Endodermal cell (in vitro differentiated cells): ENCODE results near the gene CFHR3. TPM values are rescaled to one million over a fixed set of nuclear protein-coding genes. Genes with fewer than 3 reads are reported as not detected.
"Not testable (repeated sequence)": the region's sequence is repeated elsewhere in the genome, so short reads cannot be mapped to it uniquely, and the experiment has no call there.

Experiments
- DNase-seq: peaks from one replicate; pipeline ENCODE4 v3.0.0-alpha.2; 2017
- H3K27ac ChIP-seq: 2 replicates; pipeline ENCODE4 v1.5.1; 2013; ENCODE audit warnings: mild to moderate bottlenecking, low read depth, low read length, moderate library complexity
- H3K27me3 ChIP-seq: 2 replicates; pipeline ENCODE4 v1.6.1; 2013; ENCODE audit warnings: mild to moderate bottlenecking, low read length, moderate library complexity; ENCODE audit not compliant: insufficient read depth, control insufficient read depth, poor library complexity, severe bottlenecking
- H3K36me3 ChIP-seq: 2 replicates; pipeline ENCODE4 v1.7.0; 2013; ENCODE audit warnings: mild to moderate bottlenecking, low read length, moderate library complexity; ENCODE audit not compliant: control insufficient read depth, insufficient read depth
- H3K4me1 ChIP-seq: one replicate; pipeline ENCODE4 v1.7.0; 2013; ENCODE audit warnings: low read length; ENCODE audit not compliant: control insufficient read depth, insufficient read depth
- H3K4me3 ChIP-seq: 2 replicates; pipeline ENCODE4 v1.5.1; 2013; ENCODE audit warnings: mild to moderate bottlenecking, low read length, moderate library complexity
- H3K9ac ChIP-seq: 2 replicates; pipeline ENCODE4 v1.6.1; 2013; ENCODE audit warnings: mild to moderate bottlenecking, low read length, moderate library complexity; ENCODE audit not compliant: poor library complexity, severe bottlenecking; ENCODE audit errors: extremely low read depth
- H3K9me3 ChIP-seq: 2 replicates; pipeline ENCODE4 v1.6.1; 2013; ENCODE audit warnings: mild to moderate bottlenecking, low read length, moderate library complexity; ENCODE audit not compliant: control insufficient read depth
- H3K27ac Mint-ChIP-seq: 2 replicates; pipeline ENCODE4 v1.8.0; 2020; ENCODE audit warnings: mixed read lengths
- H3K27me3 Mint-ChIP-seq: 2 replicates; pipeline ENCODE4 v1.8.0; 2021; ENCODE audit warnings: mild to moderate bottlenecking, mixed read lengths; ENCODE audit not compliant: insufficient read depth
- H3K36me3 Mint-ChIP-seq: 2 replicates; pipeline ENCODE4 v1.8.0; 2020; ENCODE audit warnings: low read depth, mixed read lengths
- H3K4me1 Mint-ChIP-seq: 2 replicates; pipeline ENCODE4 v1.8.0; 2020; ENCODE audit warnings: mixed read lengths
- H3K4me3 Mint-ChIP-seq: 2 replicates; pipeline ENCODE4 v1.8.0; 2020; ENCODE audit warnings: mild to moderate bottlenecking, moderate library complexity, mixed read lengths
- H3K9me3 Mint-ChIP-seq: 2 replicates; pipeline ENCODE4 v1.8.0; 2020; ENCODE audit warnings: mild to moderate bottlenecking, mixed read lengths
- WGBS, 2 experiments: methylation state at CpG; one replicate each; pipeline versions ENCODE4 v1.1.5 to v1.1.7; 2013; ENCODE audit warnings: missing lambda C conversion rate in 2 of 2, mixed read lengths in 1 of 2; ENCODE audit not compliant: insufficient coverage in 1 of 2, insufficient read length in 1 of 2; 5-methylcytosine and 5-hydroxymethylcytosine counted together
- total RNA-seq, 2 donors: library from RNA; stranded (reverse); fragmentation: NEBNext Ultra II Directional in 1 of 2; extraction: Animal tissue kit (Norgen Biotek cat#: 25700) in 1 of 2; gene quantifications; 2 replicates in 1 of 2; 3 replicates in 1 of 2; pipeline ENCODE4 v1.2.1, GENCODE V29; 2021
- TF ChIP-seq, protein P1 (sequence below): fragments of 200-600 bp; sonication (generic); conservative IDR thresholded peaks from 2 replicates; pipeline ENCODE4 v1.5.0; 2021; ENCODE audit warnings: antibody characterized with exemption, mild to moderate bottlenecking

CFHR3 gene
- total RNA-seq, 2 donors from 2014 or later, result 1.0 TPM; not detected in 1

DNA sequence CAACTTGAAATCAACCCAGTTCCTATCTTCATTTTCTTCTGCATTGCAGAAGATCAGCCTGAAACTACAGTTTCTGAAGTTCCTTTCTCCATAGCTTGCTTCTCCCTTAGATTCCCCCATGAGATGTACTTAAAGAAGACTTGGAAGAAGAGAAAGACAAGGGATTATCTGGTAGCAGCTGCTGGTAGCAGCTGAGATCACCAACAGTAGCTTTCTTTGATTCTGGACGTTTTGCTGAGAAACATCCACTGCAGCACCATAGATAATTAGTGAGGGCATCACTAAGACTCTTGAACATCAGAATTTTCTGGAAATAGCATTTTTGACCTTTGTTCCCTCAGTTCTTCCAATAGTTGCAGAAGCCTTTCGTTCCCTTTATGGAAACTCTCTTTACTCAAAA lies 465 bp upstream of the CFHR3 start:
- no peak overlapping the region for H3K27ac ChIP-seq
- H3K27me3 Mint-ChIP-seq, result no peaks in the 10 kb centered on the region
- no peak overlapping the region for H3K27ac Mint-ChIP-seq
- H3K27me3 ChIP-seq, result no peaks in the 10 kb centered on the region
- H3K4me1 Mint-ChIP-seq, result no peaks in the 10 kb centered on the region
- H3K4me3 Mint-ChIP-seq, result no peak overlapping the region
- 78% methylated on average over 1 to 2 of the region's 2 CpGs for WGBS, 2 experiments
- TF ChIP-seq, protein P1, sequence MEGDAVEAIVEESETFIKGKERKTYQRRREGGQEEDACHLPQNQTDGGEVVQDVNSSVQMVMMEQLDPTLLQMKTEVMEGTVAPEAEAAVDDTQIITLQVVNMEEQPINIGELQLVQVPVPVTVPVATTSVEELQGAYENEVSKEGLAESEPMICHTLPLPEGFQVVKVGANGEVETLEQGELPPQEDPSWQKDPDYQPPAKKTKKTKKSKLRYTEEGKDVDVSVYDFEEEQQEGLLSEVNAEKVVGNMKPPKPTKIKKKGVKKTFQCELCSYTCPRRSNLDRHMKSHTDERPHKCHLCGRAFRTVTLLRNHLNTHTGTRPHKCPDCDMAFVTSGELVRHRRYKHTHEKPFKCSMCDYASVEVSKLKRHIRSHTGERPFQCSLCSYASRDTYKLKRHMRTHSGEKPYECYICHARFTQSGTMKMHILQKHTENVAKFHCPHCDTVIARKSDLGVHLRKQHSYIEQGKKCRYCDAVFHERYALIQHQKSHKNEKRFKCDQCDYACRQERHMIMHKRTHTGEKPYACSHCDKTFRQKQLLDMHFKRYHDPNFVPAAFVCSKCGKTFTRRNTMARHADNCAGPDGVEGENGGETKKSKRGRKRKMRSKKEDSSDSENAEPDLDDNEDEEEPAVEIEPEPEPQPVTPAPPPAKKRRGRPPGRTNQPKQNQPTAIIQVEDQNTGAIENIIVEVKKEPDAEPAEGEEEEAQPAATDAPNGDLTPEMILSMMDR, result no peak
- H3K36me3 Mint-ChIP-seq, result no peaks in the 10 kb centered on the region
- no peak for DNase-seq
- H3K9ac ChIP-seq, result no peak overlapping the region
- H3K36me3 ChIP-seq, result no peaks in the 10 kb centered on the region
- no peaks in the 10 kb centered on the region for H3K9me3 Mint-ChIP-seq
- no peak overlapping the region for H3K4me3 ChIP-seq
- H3K4me1 ChIP-seq, result no peaks in the 10 kb centered on the region
- no peaks in the 10 kb centered on the region for H3K9me3 ChIP-seq

DNA sequence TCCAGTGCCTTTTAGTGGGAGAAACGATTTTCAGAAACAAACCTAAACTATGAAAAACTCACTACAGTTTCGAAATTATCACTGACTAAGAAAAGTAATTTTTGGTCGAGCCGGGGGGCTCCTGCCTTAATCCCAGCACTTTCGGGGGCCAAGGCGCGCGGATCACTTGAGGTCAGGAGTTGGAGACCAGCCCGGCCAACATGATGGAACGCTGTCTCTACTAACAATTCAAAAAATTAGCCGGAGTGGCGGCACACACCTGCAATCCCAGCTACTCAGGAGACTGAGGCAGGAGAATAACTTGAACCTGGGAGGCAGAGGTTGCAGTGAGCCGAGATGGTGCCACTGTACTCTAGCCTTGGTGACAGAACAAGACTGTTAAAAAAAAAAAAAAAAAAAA lies 3.0 kb downstream of the CFHR3 start:
- no peak overlapping the region for H3K27ac Mint-ChIP-seq

DNA sequence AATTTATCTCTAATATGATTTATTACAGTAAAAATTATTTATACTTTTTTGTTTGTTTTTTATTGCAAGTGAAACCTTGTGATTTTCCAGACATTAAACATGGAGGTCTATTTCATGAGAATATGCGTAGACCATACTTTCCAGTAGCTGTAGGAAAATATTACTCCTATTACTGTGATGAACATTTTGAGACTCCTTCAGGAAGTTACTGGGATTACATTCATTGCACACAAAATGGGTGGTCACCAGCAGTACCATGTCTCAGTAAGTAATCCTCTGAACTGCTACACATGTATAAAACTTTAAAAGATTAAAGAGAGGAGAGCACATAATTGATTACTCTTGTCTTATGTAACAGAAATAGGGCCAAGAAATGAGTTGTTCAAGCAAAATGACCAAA lies 4.5 kb downstream of the CFHR3 start:
- no peak overlapping the region for H3K27ac Mint-ChIP-seq
- H3K4me1 Mint-ChIP-seq, result no peaks in the 10 kb centered on the region
- no peak for DNase-seq
- no peaks in the 10 kb centered on the region for H3K4me1 ChIP-seq
- TF ChIP-seq, protein P1, result peak; percentile 58
- H3K36me3 ChIP-seq, result no peaks in the 10 kb centered on the region
- H3K9me3 Mint-ChIP-seq, result peaks cover 5% of the 10 kb centered on the region
- H3K4me3 Mint-ChIP-seq, result no peak overlapping the region
- H3K9me3 ChIP-seq, result no peaks in the 10 kb centered on the region
- no peak overlapping the region for H3K9ac ChIP-seq
- no peaks in the 10 kb centered on the region for H3K36me3 Mint-ChIP-seq
- H3K27ac ChIP-seq, result no peak overlapping the region
- no peaks in the 10 kb centered on the region for H3K27me3 ChIP-seq
- H3K4me3 ChIP-seq, result no peak overlapping the region
- no peaks in the 10 kb centered on the region for H3K27me3 Mint-ChIP-seq
- WGBS, 2 experiments, result 100% methylated on average over 1 of the region's 1 CpG; no CpG with 5 or more reads in 1 of the 2 experiments

More for the DNA sequence above, 3.0 kb downstream of the CFHR3 start:
- H3K36me3 Mint-ChIP-seq, result no peaks in the 10 kb centered on the region
- 94 to 95% methylated on average over 11 to 13 of the region's 13 CpGs for WGBS, 2 experiments
- no peaks in the 10 kb centered on the region for H3K4me1 Mint-ChIP-seq
- H3K27me3 Mint-ChIP-seq, result no peaks in the 10 kb centered on the region
- Histone ChIP-seq H3K9ac (no peak overlapping the region), H3K27me3 (no peaks in the 10 kb centered on the region), H3K9me3 (no peaks in the 10 kb centered on the region), H3K4me1 (no peaks in the 10 kb centered on the region), H3K27ac (no peak overlapping the region), H3K4me3 (no peak overlapping the region), H3K36me3 (no peaks in the 10 kb centered on the region)
- DNase-seq, result no peak
- TF ChIP-seq, protein P1, result no peak
- H3K9me3 Mint-ChIP-seq, result peaks cover 4% of the 10 kb centered on the region
- H3K4me3 Mint-ChIP-seq, result no peak overlapping the region

DNA sequence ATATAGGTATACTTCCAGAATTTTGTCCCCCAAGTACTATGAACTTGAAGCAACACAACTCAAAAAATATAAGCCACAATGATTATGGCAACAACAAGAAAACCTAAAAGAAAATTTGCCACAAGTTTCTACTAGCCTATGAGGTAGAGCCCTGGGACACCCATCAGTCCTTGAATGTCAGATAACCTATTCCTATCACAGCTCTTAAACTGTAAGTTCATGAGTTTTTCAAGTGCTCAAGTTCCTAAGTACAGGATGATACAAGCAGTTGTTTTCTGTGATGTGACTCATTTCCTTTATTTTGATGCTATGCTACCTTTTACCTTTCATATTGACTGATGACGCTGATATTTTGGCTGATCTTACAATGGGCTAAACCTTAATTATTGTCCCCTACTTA lies 16.6 kb downstream of the CFHR3 start:
- peaks cover 14% of the 10 kb centered on the region for H3K9me3 Mint-ChIP-seq
- not testable (repeated sequence) for H3K4me3 ChIP-seq, H3K27me3 ChIP-seq, H3K36me3 ChIP-seq, H3K36me3 Mint-ChIP-seq, H3K9me3 ChIP-seq, H3K4me1 Mint-ChIP-seq, H3K27me3 Mint-ChIP-seq, DNase-seq, H3K9ac ChIP-seq, H3K27ac ChIP-seq, H3K27ac Mint-ChIP-seq, H3K4me1 ChIP-seq, H3K4me3 Mint-ChIP-seq
- no CpG with 5 or more reads among the region's 1 CpG for WGBS, 2 experiments

DNA sequence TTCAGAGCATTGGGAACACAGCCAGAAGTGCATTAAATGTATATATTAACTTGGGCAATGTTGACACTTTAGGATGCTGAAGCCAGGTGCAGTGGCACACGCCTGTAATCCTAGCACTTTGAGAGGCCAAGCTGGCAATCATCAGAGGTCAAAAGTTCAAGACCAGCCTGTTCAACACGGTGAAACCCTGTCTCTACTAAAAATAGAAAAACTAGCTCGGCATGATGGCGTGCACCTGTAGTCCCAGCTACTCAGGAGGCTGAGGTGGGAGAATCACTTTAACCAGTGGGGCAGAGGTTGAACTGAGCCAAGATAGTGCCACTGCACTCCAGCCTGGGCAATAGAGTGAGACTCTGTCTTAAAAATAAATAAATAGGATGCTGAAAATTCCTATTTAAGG lies 19.5 kb downstream of the CFHR3 start:
- H3K4me1 ChIP-seq, H3K36me3 Mint-ChIP-seq, H3K4me3 ChIP-seq, DNase-seq, H3K9me3 ChIP-seq, H3K36me3 ChIP-seq, H3K27me3 ChIP-seq, H3K4me1 Mint-ChIP-seq, H3K27ac Mint-ChIP-seq, H3K9ac ChIP-seq, H3K4me3 Mint-ChIP-seq, H3K27ac ChIP-seq, H3K27me3 Mint-ChIP-seq: not testable (repeated sequence)
- peaks cover 16% of the 10 kb centered on the region for H3K9me3 Mint-ChIP-seq
- WGBS, 2 experiments, result 86 to 94% methylated on average over 4 of the region's 4 CpGs
